SK-N-SH (cell line): ENCODE measurements around the gene PLGLB1.
"Not testable (repeated sequence)": the region's sequence is repeated elsewhere in the genome, so short reads cannot be mapped to it uniquely, and the experiment has no call there.

ENCODE experiments used
- CHD2 ChIP-seq: fragments of 150-350 bp; IDR thresholded peaks from 2 replicates; pipeline ENCODE4 v1.6.1; 2018; ENCODE audit warnings: low read length; ENCODE audit not compliant: partially characterized antibody
- JUND ChIP-seq: IDR thresholded peaks from 2 replicates; pipeline ENCODE4 v1.4.0; 2012
- PBX3 ChIP-seq: IDR thresholded peaks from 2 replicates; pipeline ENCODE4; 2012
- POLR2AphosphoS5 ChIP-seq: IDR thresholded peaks from 2 replicates; pipeline ENCODE4 v1.6.1; 2012; ENCODE audit warnings: low read depth, low read length
- RCOR1 ChIP-seq: fragments of 150-350 bp; IDR thresholded peaks from 2 replicates; pipeline ENCODE4 v1.6.1; 2017; ENCODE audit warnings: antibody characterized with exemption, low read length
- REST ChIP-seq: IDR thresholded peaks from 2 replicates; pipeline ENCODE4 v1.6.1; 2012; ENCODE audit warnings: mild to moderate bottlenecking, low read depth, low read length, moderate library complexity
- RFX5 ChIP-seq: IDR thresholded peaks from 2 replicates; pipeline ENCODE4 v1.6.1; 2012; ENCODE audit warnings: mild to moderate bottlenecking, improper control_type of control experiment, low read length
- RXRA ChIP-seq: IDR thresholded peaks from 2 replicates; pipeline ENCODE4 v1.4.0; 2012; ENCODE audit warnings: low read depth, mild to moderate bottlenecking, borderline replicate concordance
- SIN3A ChIP-seq: IDR thresholded peaks from 2 replicates; pipeline ENCODE4 v1.6.1; 2012; ENCODE audit warnings: low read depth, mild to moderate bottlenecking, low read length, moderate library complexity, borderline replicate concordance
- SMC3 ChIP-seq: IDR thresholded peaks from 2 replicates; pipeline ENCODE4 v1.6.1; 2012; ENCODE audit warnings: low read depth, low read length, improper control_type of control experiment
- TEAD4 ChIP-seq: IDR thresholded peaks from 2 replicates; pipeline ENCODE4 v1.4.0; 2012; ENCODE audit warnings: mild to moderate bottlenecking, borderline replicate concordance; ENCODE audit not compliant: insufficient read depth
- TF ChIP-seq, protein P1 (sequence below): fragments of 200-600 bp; sonication (generic); IDR thresholded peaks from 2 replicates; pipeline ENCODE4 v1.6.1; 2017; ENCODE audit warnings: antibody characterized with exemption, mild to moderate bottlenecking, moderate library complexity
- TF ChIP-seq, protein P2 (sequence below): IDR thresholded peaks from 2 replicates; pipeline ENCODE4 v1.4.0; 2012; ENCODE audit warnings: low read depth

GRCh38 chr2:87041321-87041978 lies 19.8 kb upstream of the PLGLB1 start:
- TF ChIP-seq, protein P1, sequence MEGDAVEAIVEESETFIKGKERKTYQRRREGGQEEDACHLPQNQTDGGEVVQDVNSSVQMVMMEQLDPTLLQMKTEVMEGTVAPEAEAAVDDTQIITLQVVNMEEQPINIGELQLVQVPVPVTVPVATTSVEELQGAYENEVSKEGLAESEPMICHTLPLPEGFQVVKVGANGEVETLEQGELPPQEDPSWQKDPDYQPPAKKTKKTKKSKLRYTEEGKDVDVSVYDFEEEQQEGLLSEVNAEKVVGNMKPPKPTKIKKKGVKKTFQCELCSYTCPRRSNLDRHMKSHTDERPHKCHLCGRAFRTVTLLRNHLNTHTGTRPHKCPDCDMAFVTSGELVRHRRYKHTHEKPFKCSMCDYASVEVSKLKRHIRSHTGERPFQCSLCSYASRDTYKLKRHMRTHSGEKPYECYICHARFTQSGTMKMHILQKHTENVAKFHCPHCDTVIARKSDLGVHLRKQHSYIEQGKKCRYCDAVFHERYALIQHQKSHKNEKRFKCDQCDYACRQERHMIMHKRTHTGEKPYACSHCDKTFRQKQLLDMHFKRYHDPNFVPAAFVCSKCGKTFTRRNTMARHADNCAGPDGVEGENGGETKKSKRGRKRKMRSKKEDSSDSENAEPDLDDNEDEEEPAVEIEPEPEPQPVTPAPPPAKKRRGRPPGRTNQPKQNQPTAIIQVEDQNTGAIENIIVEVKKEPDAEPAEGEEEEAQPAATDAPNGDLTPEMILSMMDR: not testable (repeated sequence)
- not testable (repeated sequence) for TF ChIP-seq RXRA, POLR2AphosphoS5, RFX5, JUND, TEAD4, RCOR1, SIN3A, REST, CHD2, SMC3, PBX3
- TF ChIP-seq, protein P2, sequence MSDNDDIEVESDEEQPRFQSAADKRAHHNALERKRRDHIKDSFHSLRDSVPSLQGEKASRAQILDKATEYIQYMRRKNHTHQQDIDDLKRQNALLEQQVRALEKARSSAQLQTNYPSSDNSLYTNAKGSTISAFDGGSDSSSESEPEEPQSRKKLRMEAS: not testable (repeated sequence)
